Neutrophil (primary cell): ENCODE measurements around the gene CYP3A7.
"Not testable (repeated sequence)": the region's sequence is repeated elsewhere in the genome, so short reads cannot be mapped to it uniquely, and the experiment has no call there.

Experiments
- H3K27ac ChIP-seq: fragments of 200-600 bp; sonication (generic); 2 replicates; pipeline ENCODE4 v1.5.1; 2016; ENCODE audit warnings: mild to moderate bottlenecking, moderate library complexity
- H3K27me3 ChIP-seq: fragments of 200-600 bp; sonication (generic); 2 replicates; pipeline ENCODE4 v1.6.0; 2016; ENCODE audit warnings: mild to moderate bottlenecking
- H3K36me3 ChIP-seq: fragments of 200-600 bp; sonication (generic); 2 replicates; pipeline ENCODE4 v1.5.1; 2017
- H3K4me1 ChIP-seq, 2 experiments: fragments of 200-600 bp in 1 of 2; sonication (generic) in 1 of 2; 1 replicate in 1 of 2; 2 replicates in 1 of 2; pipeline versions ENCODE4 v1.5.1 to v1.6.1; 2013 to 2016; ENCODE audit warnings: low read depth in 1 of 2, low read length in 1 of 2, mild to moderate bottlenecking in 1 of 2, moderate library complexity in 1 of 2; ENCODE audit not compliant: control insufficient read depth in 1 of 2, insufficient read depth in 1 of 2
- H3K4me3 ChIP-seq, 2 experiments: fragments of 200-600 bp in 1 of 2; sonication (generic) in 1 of 2; 1 replicate in 1 of 2; 2 replicates in 1 of 2; pipeline ENCODE4 v1.5.1; 2013 to 2016; ENCODE audit warnings: low read depth in 1 of 2, low read length in 1 of 2, mild to moderate bottlenecking in 1 of 2, moderate library complexity in 1 of 2
- H3K9me3 ChIP-seq: fragments of 200-600 bp; sonication (generic); 2 replicates; pipeline ENCODE4 v1.5.1; 2016
- TF ChIP-seq, protein P1 (sequence below): fragments of 200-600 bp; sonication (generic); IDR thresholded peaks from 2 replicates; pipeline ENCODE4 v1.5.1; 2016; ENCODE audit warnings: antibody characterized with exemption

Gene CYP3A7

GRCh38 chr7:99666013-99666395, 69.0 kb downstream of the CYP3A7 start:
- H3K9me3 ChIP-seq: no peaks in the 10 kb centered on the region
- H3K27me3 ChIP-seq: no peaks in the 10 kb centered on the region

DNA sequence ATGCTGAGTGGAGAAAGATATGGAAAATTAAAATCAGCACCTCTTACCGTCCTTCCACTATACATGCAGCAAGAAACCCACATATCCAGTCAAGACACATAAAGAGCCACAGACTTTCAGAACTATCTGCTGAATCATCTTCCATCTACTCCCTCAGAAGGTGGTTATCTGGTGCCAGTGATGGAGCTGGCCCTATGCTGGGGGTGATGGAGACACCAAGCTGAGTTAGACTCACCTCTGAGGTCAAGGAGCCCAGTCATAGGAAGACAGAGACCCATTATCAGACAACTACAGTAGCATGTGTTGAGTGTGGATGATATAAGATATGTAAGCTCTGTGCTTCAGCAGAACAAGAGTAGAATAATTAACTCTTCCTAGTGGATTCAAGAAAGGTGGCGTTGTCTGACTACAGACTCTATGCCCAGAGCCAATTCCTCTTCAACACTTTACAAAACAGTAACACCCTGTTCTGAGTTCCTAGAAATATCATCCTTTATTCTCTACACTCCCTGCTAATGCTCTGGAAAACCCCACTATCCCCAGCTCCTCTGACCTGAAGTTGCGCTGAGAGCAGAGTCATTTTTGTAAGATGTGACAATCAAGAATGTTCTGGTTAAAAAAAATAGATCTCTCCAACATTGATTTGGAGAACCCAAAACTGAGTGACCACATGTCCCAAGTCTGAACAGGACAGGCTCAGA, 69.5 kb downstream of the CYP3A7 start:
- no peaks in the 10 kb centered on the region for H3K36me3 ChIP-seq
- TF ChIP-seq, protein P1, sequence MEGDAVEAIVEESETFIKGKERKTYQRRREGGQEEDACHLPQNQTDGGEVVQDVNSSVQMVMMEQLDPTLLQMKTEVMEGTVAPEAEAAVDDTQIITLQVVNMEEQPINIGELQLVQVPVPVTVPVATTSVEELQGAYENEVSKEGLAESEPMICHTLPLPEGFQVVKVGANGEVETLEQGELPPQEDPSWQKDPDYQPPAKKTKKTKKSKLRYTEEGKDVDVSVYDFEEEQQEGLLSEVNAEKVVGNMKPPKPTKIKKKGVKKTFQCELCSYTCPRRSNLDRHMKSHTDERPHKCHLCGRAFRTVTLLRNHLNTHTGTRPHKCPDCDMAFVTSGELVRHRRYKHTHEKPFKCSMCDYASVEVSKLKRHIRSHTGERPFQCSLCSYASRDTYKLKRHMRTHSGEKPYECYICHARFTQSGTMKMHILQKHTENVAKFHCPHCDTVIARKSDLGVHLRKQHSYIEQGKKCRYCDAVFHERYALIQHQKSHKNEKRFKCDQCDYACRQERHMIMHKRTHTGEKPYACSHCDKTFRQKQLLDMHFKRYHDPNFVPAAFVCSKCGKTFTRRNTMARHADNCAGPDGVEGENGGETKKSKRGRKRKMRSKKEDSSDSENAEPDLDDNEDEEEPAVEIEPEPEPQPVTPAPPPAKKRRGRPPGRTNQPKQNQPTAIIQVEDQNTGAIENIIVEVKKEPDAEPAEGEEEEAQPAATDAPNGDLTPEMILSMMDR: no peak
- no peak overlapping the region for H3K27ac ChIP-seq
- H3K4me3 ChIP-seq: no peak overlapping the region
- H3K27me3 ChIP-seq: no peaks in the 10 kb centered on the region
- H3K4me1 ChIP-seq: no peaks in the 10 kb centered on the region
- no peaks in the 10 kb centered on the region for H3K9me3 ChIP-seq

More at GRCh38 chr7:99666013-99666395, 69.0 kb downstream of the CYP3A7 start:
- Histone ChIP-seq H3K36me3 (no peaks in the 10 kb centered on the region), H3K4me1 (no peaks in the 10 kb centered on the region), H3K4me3 (no peak overlapping the region), H3K27ac (no peak overlapping the region)
- TF ChIP-seq, protein P1: no peak

- H3K36me3 ChIP-seq, H3K27me3 ChIP-seq, H3K27ac ChIP-seq, H3K9me3 ChIP-seq, H3K4me1 ChIP-seq, H3K4me3 ChIP-seq: not testable (repeated sequence)
Observed at GRCh38 chr7:99657879-99658278, 77.1 kb downstream of the CYP3A7 start.
